Measurements from ENCODE around the gene ZNF805.

Gene ZNF805

GRCh38 chr19:57210381-57210780 is 30.1 kb upstream of the ZNF805 start:
- TF ChIP-seq TAF1 (IDR thresholded peaks at IDR 0.05; ENCODE audit: borderline replicate concordance, insufficient read depth, low read length) = no peak
- no peak for TF ChIP-seq REST (IDR thresholded peaks at IDR 0.05; ENCODE audit: insufficient read depth in 1 of 2, low read depth in 2 of 2, low read length in 2 of 2)
- TF ChIP-seq POLR2AphosphoS5 (IDR thresholded peaks at IDR 0.05; ENCODE audit: low read depth, low read length) = no peak
- no peak for TF ChIP-seq FOXP2 (optimal IDR thresholded peaks at IDR 0.05; ENCODE audit: borderline replicate concordance, extremely low read depth, extremely low read length, insufficient read depth)
- TF ChIP-seq SIN3A (IDR thresholded peaks at IDR 0.05; ENCODE audit: borderline replicate concordance, insufficient read depth, low read length) = no peak

- no peak for TF ChIP-seq POLR2AphosphoS5 (IDR thresholded peaks at IDR 0.05; ENCODE audit: low read depth, low read length)
- TF ChIP-seq SIN3A (IDR thresholded peaks at IDR 0.05; ENCODE audit: borderline replicate concordance, insufficient read depth, low read length) = no peak
- TF ChIP-seq REST (IDR thresholded peaks at IDR 0.05; ENCODE audit: insufficient read depth in 1 of 2, low read depth in 2 of 2, low read length in 2 of 2) = no peak
- TF ChIP-seq FOXP2 (optimal IDR thresholded peaks at IDR 0.05; ENCODE audit: borderline replicate concordance, extremely low read depth, extremely low read length, insufficient read depth) = no peak
- TF ChIP-seq TAF1 (IDR thresholded peaks at IDR 0.05; ENCODE audit: borderline replicate concordance, insufficient read depth, low read length) = no peak
Measured at GRCh38 chr19:57212109-57212508, 28.3 kb upstream of the ZNF805 start.

DNA sequence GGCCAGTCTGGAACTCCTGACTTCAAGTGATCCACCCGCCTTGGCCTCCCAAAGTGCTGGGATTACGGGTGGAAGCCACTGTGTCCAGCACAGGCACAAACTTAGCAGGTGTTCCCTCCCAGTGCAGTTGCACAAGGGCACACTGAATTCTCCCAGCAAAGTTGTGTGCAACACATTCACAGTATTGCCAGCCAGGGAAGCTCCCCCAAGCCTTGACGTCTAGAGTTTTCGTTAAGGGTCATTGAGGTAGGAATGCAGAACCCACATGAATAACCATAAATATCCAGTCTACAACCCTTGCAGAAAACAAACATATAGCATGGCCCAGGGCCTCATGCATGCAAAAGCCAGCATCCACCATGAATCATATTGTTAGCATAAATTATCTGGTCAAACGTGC is 12.9 kb upstream of the ZNF805 start:
- TF ChIP-seq REST (IDR thresholded peaks at IDR 0.05; ENCODE audit: insufficient read depth in 1 of 2, low read depth in 2 of 2, low read length in 2 of 2) = no peak
- TF ChIP-seq TAF1 (IDR thresholded peaks at IDR 0.05; ENCODE audit: borderline replicate concordance, insufficient read depth, low read length) = no peak
- no peak for TF ChIP-seq FOXP2 (optimal IDR thresholded peaks at IDR 0.05; ENCODE audit: borderline replicate concordance, extremely low read depth, extremely low read length, insufficient read depth)
- no peak for TF ChIP-seq SIN3A (IDR thresholded peaks at IDR 0.05; ENCODE audit: borderline replicate concordance, insufficient read depth, low read length)
- no peak for TF ChIP-seq POLR2AphosphoS5 (IDR thresholded peaks at IDR 0.05; ENCODE audit: low read depth, low read length)

- TF ChIP-seq POLR2AphosphoS5 (IDR thresholded peaks at IDR 0.05; ENCODE audit: low read depth, low read length) (no peak), SIN3A (IDR thresholded peaks at IDR 0.05; ENCODE audit: borderline replicate concordance, insufficient read depth, low read length) (no peak), REST (IDR thresholded peaks at IDR 0.05; ENCODE audit: insufficient read depth in 1 of 2, low read depth in 2 of 2, low read length in 2 of 2) (no peak), TAF1 (IDR thresholded peaks at IDR 0.05; ENCODE audit: borderline replicate concordance, insufficient read depth, low read length) (no peak), FOXP2 (optimal IDR thresholded peaks at IDR 0.05; ENCODE audit: borderline replicate concordance, extremely low read depth, extremely low read length, insufficient read depth) (no peak)
Measured at GRCh38 chr19:57231686-57232085, 8.7 kb upstream of the ZNF805 start.

DNA sequence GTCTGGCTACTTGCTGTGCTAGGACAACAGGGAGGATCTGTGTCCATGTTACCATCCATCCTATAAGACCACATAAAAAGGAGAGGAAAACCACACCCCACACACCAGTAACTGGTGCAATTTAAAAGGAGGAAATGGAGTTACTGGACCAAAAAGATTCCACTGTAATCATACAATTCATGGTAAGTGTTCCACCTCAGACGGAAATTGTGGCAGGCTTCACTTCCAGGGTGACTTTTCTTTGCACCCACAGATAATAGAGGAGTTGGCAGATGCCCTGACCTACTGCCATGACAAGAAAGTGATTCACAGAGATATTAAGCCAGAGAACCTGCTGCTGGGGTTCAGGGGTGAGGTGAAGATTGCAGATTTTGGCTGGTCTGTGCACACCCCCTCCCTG is 7.2 kb upstream of the ZNF805 start:
- TF ChIP-seq POLR2AphosphoS5 (IDR thresholded peaks at IDR 0.05; ENCODE audit: low read depth, low read length) = no peak
- TF ChIP-seq REST (IDR thresholded peaks at IDR 0.05; ENCODE audit: insufficient read depth in 1 of 2, low read depth in 2 of 2, low read length in 2 of 2) = no peak
- no peak for TF ChIP-seq TAF1 (IDR thresholded peaks at IDR 0.05; ENCODE audit: borderline replicate concordance, insufficient read depth, low read length)
- TF ChIP-seq FOXP2 (optimal IDR thresholded peaks at IDR 0.05; ENCODE audit: borderline replicate concordance, extremely low read depth, extremely low read length, insufficient read depth) = no peak
- no peak for TF ChIP-seq SIN3A (IDR thresholded peaks at IDR 0.05; ENCODE audit: borderline replicate concordance, insufficient read depth, low read length)
